ENCODE results near the gene IL36B. TPM values are rescaled to one million over a fixed set of nuclear protein-coding genes. Genes with fewer than 3 reads are reported as not detected.

Gene IL36B
- total RNA-seq, 1 donor from 2014 or later = not detected

DNA sequence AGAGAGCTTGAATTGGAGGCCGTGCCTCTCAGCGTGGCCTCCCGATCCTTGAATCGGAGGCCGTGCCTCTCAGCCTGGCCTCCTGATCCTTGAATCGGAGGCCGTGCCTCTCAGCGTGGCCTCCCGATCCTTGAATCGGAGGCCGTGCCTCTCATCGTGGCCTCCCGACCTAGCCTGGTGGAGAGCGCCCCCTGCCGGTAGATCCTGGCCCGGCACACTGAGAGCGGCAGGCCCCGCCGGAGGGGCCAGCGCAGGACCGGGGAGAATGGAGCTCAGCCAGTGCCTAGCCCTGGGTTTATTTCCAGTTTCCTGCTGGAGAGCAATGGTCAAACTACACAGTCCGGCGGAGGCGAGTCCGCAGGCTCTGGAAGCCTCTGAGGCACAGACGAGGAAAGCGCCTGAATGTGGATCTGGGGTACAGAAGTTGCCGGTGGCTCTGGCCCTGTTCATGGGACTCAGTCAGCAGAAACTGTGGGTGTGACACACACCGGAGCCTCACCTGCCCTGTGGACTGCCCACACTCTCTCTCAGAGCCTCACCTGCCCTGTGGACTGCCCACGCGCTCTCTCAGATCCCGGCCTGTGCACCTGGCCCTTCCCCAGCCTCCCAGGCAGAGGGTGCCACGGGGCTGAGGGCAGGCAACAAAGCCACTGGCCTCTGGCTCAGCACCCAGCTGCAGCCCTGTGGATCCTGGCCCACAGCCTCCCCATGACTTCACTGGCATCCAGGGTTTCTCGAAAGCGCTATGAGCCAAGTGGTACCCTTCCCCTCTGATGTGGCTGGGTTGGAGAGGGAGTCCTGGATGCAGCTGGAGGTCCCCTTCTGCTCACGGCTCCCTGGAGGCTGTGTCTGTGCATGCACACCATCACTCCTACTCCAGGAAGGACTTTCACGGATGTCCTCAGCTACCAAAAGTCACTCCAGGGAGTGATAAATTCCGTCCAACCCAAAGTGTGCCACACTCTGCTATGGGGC, 1.5 kb downstream of the IL36B start:
- DNase-seq = no peak

DNA sequence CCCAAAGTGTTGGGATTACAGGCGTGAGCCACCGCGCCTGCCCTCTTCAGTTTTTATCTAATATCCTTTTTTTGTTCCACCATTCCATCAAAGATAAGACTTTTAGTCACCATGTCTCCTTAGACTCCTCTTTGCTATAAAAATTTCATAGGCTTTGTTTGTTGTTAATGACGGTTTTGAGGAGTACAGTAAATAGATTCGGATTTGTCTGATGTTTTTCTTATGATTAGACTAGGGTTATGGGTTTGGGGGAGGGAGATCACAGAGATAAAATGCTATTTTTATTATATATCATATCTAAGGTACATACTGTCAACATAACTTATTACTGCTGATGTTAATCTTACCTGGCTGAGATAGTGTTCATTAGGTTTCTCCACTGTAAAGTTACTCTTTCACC, 6.2 kb downstream of the IL36B start:
- DNase-seq = no peak

DNA sequence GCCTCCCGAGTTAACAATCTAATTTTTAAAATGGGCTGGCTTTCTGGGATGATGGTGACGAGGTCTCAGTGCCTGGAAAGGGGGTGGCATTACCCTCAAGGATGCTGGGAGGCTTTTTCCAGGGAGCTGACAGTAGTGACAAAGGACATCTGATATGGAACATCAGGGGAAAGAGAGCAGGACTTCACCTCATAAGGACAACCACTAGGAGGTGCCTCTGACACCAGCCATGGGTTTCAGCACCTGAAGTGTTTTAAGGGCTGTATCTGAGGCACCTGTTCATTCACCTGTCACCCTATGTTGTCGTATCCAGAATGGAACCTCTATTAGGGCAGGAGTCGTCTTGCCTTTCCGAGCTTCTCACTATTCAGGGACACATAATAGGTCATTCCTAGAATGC, 10.8 kb downstream of the IL36B start:
- DNase-seq = no peak

DNA sequence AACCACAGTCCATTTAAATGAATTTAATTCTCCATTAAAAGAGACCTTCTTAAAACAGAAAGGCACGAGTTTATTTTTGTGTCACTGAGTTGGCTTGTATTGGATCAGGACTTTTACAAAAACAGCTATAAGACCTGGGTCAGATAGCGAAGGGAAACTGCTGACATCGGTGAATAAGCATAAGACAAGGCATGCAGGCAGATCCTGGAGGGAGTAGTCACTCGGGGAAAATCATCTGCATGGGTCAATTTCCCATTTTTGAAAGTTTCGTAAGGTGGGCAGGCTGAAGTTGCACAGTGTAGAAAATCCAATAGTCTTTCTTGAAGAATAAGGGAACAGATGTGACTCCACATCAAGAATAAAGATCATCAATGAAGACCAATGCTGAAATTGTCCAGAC, 12.9 kb downstream of the IL36B start:
- no peak for DNase-seq

DNA sequence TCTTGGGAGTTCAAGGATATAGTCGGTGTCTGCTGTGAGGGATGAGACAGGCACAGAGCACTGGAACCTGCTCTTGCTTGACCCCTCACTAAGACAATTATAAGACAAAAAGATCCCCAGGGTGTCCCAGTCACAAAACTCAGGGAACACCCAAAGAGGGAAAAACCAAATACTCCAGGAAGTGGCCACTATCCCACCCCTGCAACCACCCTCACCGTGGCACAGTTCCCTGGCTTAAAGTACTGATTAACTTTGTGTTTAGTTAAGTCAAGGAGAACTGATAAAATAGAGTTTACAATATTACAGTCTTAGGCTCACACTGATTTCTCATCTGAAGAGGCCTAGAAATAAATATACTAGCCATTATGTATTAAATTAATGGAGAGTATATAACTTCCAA, 13.5 kb downstream of the IL36B start:
- no peak for DNase-seq

DNA sequence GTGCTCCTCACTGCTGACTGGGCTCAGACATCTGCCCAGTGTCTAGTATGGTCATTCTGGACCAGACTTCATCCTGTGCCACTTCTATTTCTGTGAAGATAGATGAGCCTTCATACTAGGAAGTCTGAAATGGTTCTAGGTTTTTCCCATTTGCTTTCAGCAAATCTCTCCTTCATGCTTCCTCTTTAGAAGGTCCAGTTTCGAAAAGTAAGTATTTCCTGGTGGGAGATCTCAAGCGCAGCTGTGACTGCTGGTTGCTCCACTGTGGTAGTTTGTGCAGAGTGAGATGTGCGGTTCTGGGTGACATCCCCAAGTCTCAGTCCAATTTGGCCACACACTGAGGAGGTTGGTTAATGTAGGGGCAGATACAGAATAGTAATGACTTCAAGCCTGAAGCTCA, 14.4 kb downstream of the IL36B start:
- DNase-seq = no peak

DNA sequence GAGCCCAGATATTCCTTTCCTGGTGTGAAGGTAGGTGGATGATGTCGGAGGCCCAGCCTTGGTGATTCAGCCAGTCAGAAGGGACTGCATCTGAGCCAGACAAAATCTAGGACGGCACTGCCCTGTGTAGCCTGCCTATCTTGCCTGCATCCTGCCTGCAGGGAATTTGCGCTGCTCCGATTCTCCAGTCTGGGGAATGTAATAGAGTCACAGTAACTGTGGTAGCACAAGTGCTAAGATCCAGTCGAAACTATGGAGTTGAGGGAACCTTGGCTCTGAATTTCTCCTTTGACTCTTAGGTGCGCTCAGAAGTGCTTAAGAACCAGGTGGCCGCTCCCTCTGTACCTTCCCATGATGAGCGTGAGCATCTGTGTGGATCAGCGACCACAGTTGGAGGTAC, 15.9 kb downstream of the IL36B start:
- no peak for DNase-seq

DNA sequence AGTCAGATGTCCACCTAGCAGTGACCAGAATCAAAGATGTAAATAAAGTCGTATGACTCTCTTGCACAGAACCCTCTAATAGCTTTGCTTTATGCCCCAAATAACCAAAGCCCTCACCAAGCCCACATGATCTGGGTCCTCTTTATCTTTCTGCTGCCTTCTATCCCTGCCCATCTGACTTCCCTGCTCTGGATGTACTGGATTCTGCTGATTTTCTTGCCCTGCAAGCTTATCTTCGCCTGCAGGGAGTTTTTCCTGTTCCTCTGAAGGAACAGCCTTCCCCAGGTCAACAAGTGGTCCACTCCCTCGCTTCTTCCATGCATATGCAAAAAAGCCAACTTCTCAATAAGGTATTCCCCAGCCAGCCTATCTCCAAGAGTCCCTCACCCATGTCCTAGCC, 18.7 kb downstream of the IL36B start:
- DNase-seq = no peak

DNA sequence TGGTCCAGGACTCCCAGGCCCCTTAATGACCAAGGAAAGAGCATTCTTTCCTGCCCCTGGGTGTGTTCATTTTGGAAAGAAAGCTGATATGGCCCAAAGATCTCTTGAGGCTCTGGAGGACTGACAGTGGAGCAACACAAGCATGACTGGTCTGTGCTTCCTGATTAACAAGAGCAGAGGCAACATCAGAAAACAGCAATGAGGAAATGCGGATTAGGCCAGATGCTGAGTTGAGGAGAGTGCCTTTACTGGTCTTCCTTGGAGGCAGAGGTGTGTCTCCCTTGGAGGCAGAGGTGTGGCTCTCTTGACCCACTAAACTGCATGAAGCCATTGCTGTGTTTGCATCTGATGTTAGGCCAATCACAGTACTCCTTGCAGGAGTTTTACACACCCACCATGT, 19.9 kb downstream of the IL36B start:
- no peak for DNase-seq

DNA sequence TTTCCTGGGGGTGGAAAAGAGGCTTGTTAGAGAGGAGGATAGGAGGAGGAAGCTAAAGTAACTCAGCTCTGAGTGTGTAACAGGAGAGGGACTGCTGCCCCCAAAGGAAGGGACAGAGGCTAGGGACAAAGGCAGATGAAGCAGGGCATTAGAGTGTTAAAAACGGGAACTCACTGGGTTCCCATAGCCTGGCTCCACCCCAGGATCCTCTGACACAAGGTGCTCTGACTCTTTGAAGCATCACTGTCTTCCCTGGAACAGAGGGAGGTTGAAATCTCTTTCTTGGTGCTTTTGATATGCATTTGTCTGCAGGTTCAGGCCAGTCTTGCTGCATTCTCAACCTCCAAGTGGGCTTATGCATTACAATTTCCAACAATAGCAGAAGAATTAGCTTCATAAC, 24.6 kb downstream of the IL36B start:
- DNase-seq = no peak

DNA sequence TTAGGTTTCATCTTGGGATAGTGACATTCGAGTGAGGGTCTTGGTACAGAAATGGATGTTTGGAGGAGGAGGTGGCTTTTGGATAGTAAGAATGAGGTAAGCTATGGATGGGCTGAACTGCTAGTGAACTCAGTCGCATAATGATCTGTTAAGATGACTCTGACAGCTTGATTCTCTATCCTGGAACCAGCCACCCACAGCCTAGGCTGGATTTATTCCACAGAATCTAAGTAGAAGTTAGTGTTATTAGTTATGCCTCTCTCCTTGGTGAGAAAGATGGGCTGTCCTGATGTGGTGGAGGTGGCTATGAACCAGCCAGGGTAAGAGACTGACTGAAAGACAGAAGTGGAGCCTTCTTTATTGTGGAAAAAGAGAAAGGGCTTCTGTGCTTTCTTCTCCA, 25.0 kb downstream of the IL36B start:
- no peak for DNase-seq

DNA sequence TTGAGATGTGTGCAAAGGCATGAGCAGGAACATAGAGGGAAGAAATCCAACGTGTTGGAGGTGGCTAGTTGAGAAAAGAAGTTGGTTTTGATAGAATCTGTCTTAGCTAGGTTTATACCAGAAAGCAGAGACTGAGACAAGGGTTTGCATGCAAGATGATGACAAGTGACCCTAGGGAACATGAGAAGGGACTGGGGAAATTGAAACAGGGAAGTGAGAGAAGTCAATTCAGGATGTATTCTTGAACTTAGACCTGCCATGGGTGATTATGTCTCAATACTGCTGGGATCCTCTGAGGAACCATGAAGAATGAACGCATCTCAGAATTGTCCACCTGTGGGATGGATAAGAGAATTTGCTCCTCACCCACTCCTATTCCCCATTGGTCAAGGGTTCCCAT, 26.9 kb downstream of the IL36B start:
- DNase-seq = no peak

DNA sequence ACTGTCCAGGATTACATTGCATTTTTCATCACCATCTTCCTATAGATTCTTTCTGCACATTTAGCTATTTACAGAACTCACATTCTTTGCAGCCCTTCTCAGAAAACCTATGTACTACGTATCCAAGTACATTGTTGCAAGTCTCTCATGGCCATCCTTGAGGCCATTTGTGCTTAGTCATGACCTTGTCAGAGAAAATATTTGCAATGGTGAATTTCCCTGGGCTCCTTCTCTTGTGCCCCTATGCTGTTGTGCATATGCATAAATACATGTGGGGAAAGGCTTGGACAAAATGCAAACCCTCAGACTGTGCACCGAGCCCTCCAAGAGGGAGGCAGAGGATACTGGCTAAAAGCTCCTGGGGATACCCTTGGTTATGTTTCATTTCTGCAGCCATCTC, 27.9 kb downstream of the IL36B start:
- DNase-seq = no peak

DNA sequence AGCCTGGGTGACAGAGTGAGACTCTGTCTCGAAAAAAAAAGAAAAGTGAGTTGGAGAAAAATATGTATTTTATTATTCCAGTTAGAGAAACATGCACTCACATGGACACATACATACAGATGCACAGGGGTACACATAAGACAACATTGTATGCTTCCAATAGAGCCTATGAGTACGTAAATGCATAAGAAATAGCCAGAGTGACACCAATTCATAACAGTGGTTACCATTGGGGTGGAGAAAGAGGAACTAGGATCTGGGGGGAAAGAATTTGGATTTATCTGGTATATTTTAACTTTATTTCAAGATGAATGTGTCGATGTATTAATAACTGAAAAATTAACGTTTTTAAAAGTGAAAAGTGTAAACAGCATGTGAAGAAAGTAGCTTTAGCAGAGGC, 31.4 kb downstream of the IL36B start:
- DNase-seq = no peak

DNA sequence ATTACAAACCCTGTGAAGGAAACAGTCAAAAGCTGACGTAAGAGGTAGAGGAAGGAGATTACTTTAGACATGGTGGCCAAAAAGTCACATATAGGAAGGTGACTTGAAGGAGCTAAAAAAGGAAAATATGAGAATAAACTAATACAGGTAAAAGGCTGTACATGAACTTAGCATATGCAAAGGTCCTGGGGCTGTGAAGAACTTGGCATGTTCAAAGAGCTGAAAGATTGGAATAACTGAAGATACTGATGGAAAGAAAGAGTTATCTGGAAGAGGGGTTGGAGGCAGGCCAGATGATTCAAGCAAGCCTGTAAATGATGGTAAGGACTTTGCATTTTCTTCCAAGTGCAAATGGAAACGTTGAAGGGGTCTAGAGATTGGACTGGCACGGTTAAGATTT, 34.2 kb downstream of the IL36B start:
- DNase-seq = no peak

DNA sequence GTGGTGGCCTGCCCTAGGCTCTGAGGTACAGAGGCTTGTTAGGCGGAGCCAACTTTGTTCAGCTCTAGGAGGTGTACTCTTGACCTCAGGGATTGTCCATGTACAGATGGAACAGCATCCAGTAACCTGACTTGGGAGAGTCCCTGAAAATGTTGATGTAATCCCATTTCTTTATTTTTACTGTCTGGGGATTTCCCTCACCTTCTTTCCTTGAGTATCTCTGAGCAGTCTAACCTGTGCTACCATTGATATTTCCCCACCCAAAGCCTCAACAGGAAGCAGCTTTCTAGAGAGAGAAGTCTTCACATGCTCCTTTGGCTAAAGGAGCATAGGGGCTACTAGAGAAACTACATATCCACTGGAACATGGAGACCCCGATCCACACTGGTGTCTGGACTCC, 37.0 kb downstream of the IL36B start:
- no peak for DNase-seq

DNA sequence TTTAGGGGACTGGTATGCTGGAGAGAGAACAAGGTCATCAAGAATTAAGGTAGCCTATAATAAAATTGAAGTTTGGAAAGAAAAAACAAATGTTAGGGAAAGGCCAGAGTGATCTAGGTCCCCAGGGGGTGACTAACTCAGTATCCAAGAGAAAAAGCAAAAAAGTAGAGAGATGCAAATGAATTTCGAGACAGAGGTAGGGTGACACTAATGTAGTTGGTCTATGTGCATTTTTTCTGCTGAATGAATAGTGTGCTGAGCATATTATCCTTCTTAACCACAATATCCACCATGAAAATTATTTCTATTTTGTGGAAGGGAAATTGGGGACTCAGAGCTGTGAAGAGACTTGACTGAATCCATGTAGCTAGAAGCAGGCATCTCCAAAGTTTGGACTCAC, 37.6 kb downstream of the IL36B start:
- DNase-seq = no peak

DNA sequence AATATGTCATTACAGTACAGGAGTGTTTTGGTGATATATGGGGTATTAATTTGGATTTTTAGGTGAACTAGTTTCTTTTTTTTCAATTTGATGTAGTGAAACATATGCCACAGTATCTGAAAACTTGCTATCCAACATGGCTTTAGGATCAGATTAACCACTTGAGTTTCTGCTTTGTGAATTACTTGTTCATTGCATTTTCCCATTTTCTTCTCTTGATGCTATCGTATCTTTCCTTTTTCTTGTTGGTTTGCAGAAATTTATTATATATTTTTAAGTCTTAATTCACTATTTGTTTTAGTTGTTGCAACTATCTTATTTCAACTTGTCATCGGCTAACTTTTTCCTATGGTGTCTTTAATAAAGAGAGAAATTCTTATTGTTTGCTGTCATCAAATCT, 38.6 kb downstream of the IL36B start:
- DNase-seq = no peak

DNA sequence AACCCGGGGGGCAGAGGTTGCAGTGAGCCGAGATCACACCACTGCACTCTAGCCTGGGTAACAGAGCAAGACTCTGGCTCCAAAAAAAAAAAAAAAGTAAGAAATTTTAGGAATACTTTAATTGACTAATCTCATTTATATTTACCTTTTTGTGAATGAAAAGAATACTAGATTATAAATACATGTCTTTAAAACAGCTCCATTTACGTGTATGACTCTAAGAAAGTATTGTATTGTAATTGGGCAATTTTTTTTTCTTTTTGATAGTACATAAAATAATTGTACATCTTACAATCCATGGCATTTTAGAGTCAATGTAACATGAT, 39.4 kb downstream of the IL36B start:
- no peak for DNase-seq

DNA sequence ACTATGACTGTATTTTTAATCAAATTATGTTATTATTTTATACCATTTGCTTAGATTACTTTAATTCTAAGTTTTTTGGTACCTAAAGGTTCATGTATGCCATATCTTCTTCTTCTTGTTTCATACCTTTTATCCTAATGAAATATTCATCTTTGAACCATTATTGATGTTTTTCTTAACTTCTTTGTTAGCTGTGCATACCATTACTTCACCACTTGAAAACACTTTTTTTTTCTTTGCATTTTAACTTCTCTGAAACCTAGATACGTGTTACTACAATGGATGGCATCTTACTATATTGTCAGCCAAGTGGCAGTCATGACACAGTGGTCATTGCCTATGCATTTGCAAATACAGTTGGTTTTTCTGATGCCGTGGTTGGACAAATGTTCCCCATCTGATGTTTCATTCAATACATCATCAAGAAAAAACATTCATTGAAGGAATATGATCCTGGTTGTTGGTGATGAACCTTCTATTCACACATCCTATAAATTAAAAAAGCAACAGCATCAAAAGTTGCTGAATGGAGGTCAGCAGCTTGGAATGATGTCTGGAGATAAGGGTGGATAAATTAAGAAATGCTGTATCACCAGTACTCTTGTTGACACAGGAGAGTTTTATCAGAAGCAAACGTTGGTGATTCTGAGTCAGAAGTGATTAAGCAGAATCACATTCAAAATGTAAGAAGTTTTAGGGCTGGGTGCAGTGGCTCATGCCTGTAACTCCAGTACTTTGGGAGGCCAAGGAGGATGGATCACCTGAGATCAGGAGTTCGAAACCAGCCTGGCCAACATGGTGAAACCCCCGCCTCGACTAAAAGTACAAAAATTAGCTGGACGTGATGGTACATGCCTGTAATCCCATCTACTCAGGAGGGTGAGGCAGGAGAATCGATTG, 40.0 kb downstream of the IL36B start:
- DNase-seq = no peak

DNA sequence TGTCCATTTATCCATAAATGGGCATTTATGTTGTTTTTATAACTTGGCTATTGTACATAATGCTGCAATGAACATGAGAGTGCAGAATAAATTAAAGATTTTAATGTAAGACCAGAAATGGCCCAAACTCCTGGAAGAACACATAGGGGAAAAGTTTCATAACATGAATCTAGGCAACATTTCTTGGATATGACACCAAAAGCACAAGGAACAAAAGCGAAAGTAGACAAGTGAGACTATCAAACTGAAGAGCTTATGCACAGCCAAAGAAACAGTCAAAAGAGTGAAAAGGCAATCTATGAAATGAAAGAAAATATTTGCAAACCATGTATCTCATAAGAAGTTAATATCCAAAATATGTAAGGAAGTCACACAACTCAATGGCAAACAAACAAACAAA, 41.6 kb downstream of the IL36B start:
- no peak for DNase-seq

DNA sequence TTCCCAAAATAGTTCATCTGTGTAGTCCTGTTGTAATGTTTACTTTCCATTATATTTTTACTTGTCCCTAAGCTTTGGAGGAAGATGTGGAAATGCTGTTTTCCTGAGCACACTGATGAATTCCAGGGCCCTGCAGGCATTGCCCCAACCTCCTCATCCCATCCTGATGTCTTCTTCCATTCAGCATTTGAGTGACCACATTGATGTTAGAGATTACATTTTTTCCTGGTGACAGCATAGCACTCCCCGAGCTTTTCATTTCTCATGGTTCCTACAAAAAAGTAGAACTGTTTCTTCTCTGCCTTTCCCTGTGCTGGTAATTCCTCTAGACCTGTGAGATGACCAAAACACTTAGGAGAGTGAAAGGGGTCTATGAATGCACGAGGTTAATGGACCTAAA, 42.6 kb downstream of the IL36B start:
- DNase-seq = no peak

DNA sequence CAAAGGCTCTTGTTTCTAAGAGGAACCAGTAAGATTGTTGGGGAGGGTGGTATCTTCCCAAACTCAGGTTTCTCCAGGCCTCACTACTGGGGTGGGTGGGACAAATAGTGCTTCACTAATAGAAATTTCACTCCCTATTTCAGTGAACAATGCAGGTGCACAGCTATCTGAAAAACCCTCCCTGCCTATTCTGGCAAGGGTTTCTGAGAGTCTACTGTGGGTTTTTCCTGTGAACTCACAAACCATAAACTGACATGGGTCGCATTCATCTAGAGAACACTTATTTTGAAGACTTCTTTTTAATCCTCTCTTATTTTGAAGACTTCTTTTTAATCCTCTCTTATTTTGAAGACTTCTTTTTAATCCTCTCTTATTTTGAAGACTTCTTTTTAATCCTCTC, 43.0 kb downstream of the IL36B start:
- no peak for DNase-seq

DNA sequence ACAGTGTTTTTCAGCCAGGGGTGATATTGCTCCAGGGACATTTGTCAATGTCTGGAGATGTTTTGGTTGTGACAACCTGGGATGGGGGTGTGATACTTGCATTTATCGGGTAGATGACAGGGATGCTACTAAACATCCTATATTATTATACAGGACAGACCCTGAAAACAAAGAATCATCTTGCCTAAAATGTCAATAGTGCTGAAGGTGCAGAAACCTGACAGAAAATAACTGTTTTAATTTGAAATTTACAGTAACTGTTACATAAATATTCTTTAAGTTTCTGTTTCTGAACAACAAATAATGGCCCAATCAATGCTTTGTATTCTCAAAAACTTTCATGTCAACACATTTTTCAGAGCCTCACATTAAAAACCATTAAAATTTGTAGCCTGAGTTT, 45.4 kb downstream of the IL36B start:
- DNase-seq = no peak
